MV-4-11 (cell line): ENCODE measurements around the gene MAGI1.
A peak's percentile ranks its signal among the peaks of the same experiment; 100 is the strongest.

ENCODE experiments used
- DNase-seq: peaks from one replicate; lab custom pipeline; 2025; lab: John Stamatoyannopoulos, UW

Gene MAGI1

GRCh38 chr3:65411367-65411766, 627.4 kb downstream of the MAGI1 start:
- DNase-seq, result no peak

GRCh38 chr3:65409176-65409569, 629.5 kb downstream of the MAGI1 start:
- DNase-seq, result no peak

GRCh38 chr3:65408531-65409175, 630.1 kb downstream of the MAGI1 start:
- DNase-seq, result no peak

- peak; percentile 8 for DNase-seq
Observed at GRCh38 chr3:65406470-65406869, 632.2 kb downstream of the MAGI1 start.

GRCh38 chr3:65402597-65402996, 636.1 kb downstream of the MAGI1 start:
- peak; percentile 42 for DNase-seq

- DNase-seq, result no peak
Observed at GRCh38 chr3:65401359-65402305, 637.1 kb downstream of the MAGI1 start.

GRCh38 chr3:65400899-65401298, 637.8 kb downstream of the MAGI1 start:
- no peak for DNase-seq

- no peak for DNase-seq
Observed at GRCh38 chr3:65398953-65399352, 639.8 kb downstream of the MAGI1 start.

- no peak for DNase-seq
Observed at GRCh38 chr3:65396078-65396477, 642.6 kb downstream of the MAGI1 start.

- no peak for DNase-seq
Observed at GRCh38 chr3:65391068-65391467, 647.6 kb downstream of the MAGI1 start.

- no peak for DNase-seq
Observed at GRCh38 chr3:65385805-65386204, 652.9 kb downstream of the MAGI1 start.

- DNase-seq, result no peak
Observed at GRCh38 chr3:65381496-65382010, 657.2 kb downstream of the MAGI1 start.

- no peak for DNase-seq
Observed at GRCh38 chr3:65379223-65379622, 659.5 kb downstream of the MAGI1 start.

GRCh38 chr3:65377637-65378036, 661.1 kb downstream of the MAGI1 start:
- DNase-seq, result no peak

GRCh38 chr3:65376426-65376825, 662.3 kb downstream of the MAGI1 start:
- DNase-seq, result no peak

- no peak for DNase-seq
Observed at GRCh38 chr3:65371053-65371452, 667.7 kb downstream of the MAGI1 start.

GRCh38 chr3:65368866-65369265, 669.9 kb downstream of the MAGI1 start:
- no peak for DNase-seq

- DNase-seq, result no peak
Observed at GRCh38 chr3:65362688-65363087, 676.0 kb downstream of the MAGI1 start.

- DNase-seq, result no peak
Observed at GRCh38 chr3:65361448-65361847, 677.3 kb downstream of the MAGI1 start.

GRCh38 chr3:65356331-65357248, 682.1 kb downstream of the MAGI1 start:
- no peak for DNase-seq

- no peak for DNase-seq
Observed at GRCh38 chr3:65354880-65355279, 683.8 kb downstream of the MAGI1 start.

GRCh38 chr3:65352951-65353350, 685.8 kb downstream of the MAGI1 start:
- no peak for DNase-seq
